Measurements from ENCODE around the gene MED29.

MED29 gene

DNA sequence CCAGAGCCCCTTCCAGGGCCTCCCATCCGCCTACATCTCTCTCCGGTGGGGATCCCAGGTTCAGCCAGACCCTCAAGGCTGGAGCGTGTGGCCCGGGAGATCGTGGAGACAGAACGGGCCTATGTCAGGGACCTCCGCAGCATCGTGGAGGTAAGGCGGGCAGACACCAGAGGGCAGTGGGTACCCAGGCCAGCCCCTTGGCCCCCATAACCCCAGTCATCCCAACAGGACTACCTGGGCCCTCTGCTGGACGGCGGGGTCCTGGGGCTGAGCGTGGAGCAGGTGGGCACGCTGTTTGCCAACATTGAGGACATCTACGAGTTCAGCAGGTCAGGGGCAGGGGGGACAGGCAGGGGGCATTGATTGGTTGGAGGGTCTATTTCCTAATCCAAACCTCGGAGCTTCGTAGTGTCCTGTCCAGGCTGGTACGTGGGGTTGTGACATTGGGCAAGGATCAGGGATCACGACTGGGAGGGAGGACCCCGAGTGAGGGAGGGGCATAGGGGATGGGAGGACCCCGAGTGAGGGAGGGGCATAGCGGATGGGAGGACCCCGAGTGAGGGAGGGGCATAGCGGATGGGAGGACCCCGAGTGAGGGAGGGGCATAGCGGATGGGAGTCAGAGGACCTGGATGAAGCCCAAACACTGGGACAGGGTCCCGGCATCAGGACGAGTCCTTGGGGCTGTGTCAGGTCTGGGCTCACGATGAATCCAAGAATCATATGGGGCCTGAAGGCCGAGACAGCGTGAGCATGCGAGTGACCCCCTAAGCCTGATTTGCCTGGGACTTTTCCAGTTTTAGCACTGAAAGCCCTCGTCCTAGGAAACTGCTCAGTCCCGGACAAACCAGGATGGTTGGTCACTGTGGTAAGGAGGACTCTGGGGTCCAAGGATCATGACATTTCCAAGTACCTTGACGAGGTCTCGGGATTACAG is 24.2 kb downstream of the MED29 start:
- H3K36me3 ChIP-seq = peaks cover 59% of the 10 kb centered on the region
- no peak for TF ChIP-seq Cebpa-rat (IDR thresholded peaks at IDR 0.05)

DNA sequence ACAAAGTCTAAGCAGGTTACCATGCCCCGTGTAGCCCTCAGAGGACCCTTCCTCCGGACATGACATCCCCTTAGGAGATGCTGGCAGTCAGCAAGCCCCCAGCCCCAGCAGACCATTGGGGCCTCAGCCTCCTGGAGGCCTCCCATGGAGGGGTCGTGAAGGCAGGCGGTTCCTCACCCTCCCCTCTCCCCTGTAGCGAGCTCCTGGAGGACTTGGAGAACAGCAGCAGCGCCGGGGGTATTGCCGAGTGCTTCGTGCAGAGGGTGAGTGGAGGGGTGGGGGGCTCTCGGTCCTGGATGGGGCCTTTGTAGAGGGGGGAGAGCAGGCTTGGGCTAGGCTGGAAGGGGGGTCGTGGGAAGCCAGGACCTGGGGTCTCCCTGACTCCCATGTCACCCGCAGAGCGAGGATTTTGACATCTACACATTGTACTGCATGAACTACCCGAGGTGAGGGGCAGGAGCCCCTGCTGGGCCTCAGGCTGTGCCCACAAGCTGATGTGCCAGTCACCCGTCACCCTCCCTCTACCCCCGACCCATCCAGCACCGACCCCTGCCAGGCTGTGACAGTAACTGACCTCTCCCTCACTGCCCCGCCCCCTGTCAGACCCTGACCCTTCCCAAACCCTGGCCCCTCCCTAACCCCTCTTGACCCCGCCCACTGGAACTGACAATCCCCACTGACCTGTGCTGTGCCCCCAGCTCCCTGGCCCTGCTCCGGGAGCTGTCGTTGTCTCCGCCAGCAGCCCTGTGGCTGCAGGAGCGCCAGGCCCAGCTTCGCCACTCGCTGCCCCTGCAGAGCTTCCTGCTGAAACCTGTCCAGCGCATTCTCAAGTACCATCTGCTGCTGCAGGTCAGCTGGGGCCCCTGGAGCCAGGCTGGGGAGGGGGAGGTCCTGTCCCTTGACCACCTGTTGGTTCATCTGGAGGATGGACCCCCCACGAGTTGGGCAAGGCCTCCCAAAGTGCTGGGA is 25.3 kb downstream of the MED29 start:
- TF ChIP-seq Cebpa-rat (IDR thresholded peaks at IDR 0.05) = no peak
- Histone ChIP-seq H3K27me3 (no peaks in the 10 kb centered on the region), H3K36me3 (peaks cover 70% of the 10 kb centered on the region), H3K4me1 (peaks cover 29% of the 10 kb centered on the region), H3K4me3 (no peak overlapping the region), H3K9ac (peak overlapping the region; percentile 34; the same call in 1 of the 2 replicates), H3K27ac (no peak overlapping the region), H3K4me2 (no peak overlapping the region), H4K20me1 (peaks cover 34% of the 10 kb centered on the region), H3K9me3 (no peaks in the 10 kb centered on the region)

More for the DNA sequence above, 24.2 kb downstream of the MED29 start:
- Histone ChIP-seq H3K9ac (peak overlapping the region; percentile 98), H4K20me1 (peaks cover 34% of the 10 kb centered on the region), H3K27me3 (no peaks in the 10 kb centered on the region), H3K27ac (peak overlapping the region; percentile 99), H3K4me3 (peak overlapping the region; percentile 96), H3K9me3 (no peaks in the 10 kb centered on the region), H3K4me2 (peak overlapping the region; percentile 94), H3K4me1 (peaks cover 40% of the 10 kb centered on the region)

- Histone ChIP-seq H3K27me3 (no peaks in the 10 kb centered on the region), H3K4me2 (no peak overlapping the region), H3K4me3 (no peak overlapping the region), H3K4me1 (peaks cover 27% of the 10 kb centered on the region), H4K20me1 (peaks cover 35% of the 10 kb centered on the region), H3K9me3 (no peaks in the 10 kb centered on the region), H3K27ac (no peak overlapping the region), H3K36me3 (peaks cover 81% of the 10 kb centered on the region), H3K9ac (no peak overlapping the region)
- no peak for TF ChIP-seq Cebpa-rat (IDR thresholded peaks at IDR 0.05)
Measured at GRCh38 chr19:39417463-39418181, 26.4 kb downstream of the MED29 start.

- Histone ChIP-seq H4K20me1 (peaks cover 45% of the 10 kb centered on the region), H3K4me1 (peaks cover 23% of the 10 kb centered on the region), H3K27me3 (no peaks in the 10 kb centered on the region), H3K9me3 (no peaks in the 10 kb centered on the region), H3K9ac (no peak overlapping the region), H3K4me3 (no peak overlapping the region), H3K27ac (no peak overlapping the region), H3K4me2 (no peak overlapping the region), H3K36me3 (peaks cover 95% of the 10 kb centered on the region)
- TF ChIP-seq Cebpa-rat (IDR thresholded peaks at IDR 0.05) = no peak
Measured at GRCh38 chr19:39419003-39419402, 27.8 kb downstream of the MED29 start.

- no peak overlapping the region for H3K4me3 ChIP-seq
- TF ChIP-seq Cebpa-rat (IDR thresholded peaks at IDR 0.05) = no peak
- H3K9ac ChIP-seq = no peak overlapping the region
- peaks cover 45% of the 10 kb centered on the region for H4K20me1 ChIP-seq
- H3K4me2 ChIP-seq = no peak overlapping the region
- no peaks in the 10 kb centered on the region for H3K27me3 ChIP-seq
- H3K9me3 ChIP-seq = no peaks in the 10 kb centered on the region
- peaks cover 6% of the 10 kb centered on the region for H3K4me1 ChIP-seq
- H3K27ac ChIP-seq = no peak overlapping the region
- H3K36me3 ChIP-seq = peaks cover 100% of the 10 kb centered on the region
Measured at GRCh38 chr19:39420769-39421168, 29.6 kb downstream of the MED29 start.

GRCh38 chr19:39422020-39422419 is 30.8 kb downstream of the MED29 start:
- Histone ChIP-seq H3K27ac (no peak overlapping the region), H3K36me3 (peaks cover 96% of the 10 kb centered on the region), H3K4me3 (no peak overlapping the region), H3K9me3 (no peaks in the 10 kb centered on the region), H3K9ac (no peak overlapping the region), H3K4me2 (no peak overlapping the region), H3K4me1 (no peaks in the 10 kb centered on the region), H3K27me3 (no peaks in the 10 kb centered on the region), H4K20me1 (peaks cover 42% of the 10 kb centered on the region)
- TF ChIP-seq Cebpa-rat (IDR thresholded peaks at IDR 0.05) = no peak

DNA sequence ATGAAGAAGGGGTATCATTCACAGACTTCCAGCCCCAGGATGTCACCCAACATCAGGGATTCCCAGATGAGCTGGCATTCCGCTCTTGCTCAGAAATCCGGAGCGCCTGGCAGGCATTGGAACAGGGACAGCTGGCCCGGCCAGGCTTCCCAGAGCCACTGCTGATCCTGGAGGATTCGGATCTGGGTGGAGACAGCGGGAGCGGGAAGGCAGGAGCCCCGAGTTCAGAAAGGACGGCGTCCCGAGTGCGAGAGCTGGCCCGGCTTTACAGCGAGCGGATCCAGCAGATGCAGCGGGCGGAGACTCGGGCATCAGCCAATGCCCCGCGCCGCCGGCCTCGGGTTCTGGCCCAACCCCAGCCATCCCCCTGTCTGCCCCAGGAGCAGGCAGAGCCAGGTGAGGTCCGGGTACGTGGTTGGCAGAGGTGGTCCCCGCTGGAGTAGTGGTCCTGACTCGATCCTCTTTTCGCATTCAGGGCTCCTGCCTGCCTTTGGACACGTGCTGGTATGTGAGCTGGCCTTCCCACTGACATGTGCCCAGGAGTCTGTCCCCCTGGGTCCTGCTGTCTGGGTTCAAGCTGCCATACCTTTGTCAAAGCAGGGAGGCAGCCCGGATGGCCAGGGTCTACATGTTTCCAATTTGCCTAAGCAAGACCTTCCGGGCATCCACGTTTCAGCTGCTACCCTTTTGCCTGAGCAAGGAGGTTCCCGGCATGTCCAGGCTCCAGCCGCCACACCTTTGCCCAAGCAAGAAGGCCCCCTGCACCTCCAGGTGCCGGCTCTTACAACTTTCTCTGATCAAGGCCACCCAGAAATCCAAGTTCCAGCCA is 32.3 kb downstream of the MED29 start:
- Histone ChIP-seq H3K27ac (no peak overlapping the region), H3K9ac (no peak overlapping the region), H3K4me3 (no peak overlapping the region), H3K9me3 (no peaks in the 10 kb centered on the region), H3K36me3 (peaks cover 81% of the 10 kb centered on the region), H3K4me2 (no peak overlapping the region), H4K20me1 (peaks cover 41% of the 10 kb centered on the region), H3K27me3 (no peaks in the 10 kb centered on the region), H3K4me1 (0 out of 2 replicates have a peak, but pooled peaks cover 3% of the 10 kb centered on the region)
- TF ChIP-seq Cebpa-rat (IDR thresholded peaks at IDR 0.05) = no peak

GRCh38 chr19:39424934-39425333 is 33.8 kb downstream of the MED29 start:
- Histone ChIP-seq H3K4me2 (no peak overlapping the region), H4K20me1 (peaks cover 45% of the 10 kb centered on the region), H3K27ac (no peak overlapping the region), H3K4me3 (no peak overlapping the region), H3K9ac (no peak overlapping the region), H3K4me1 (0 out of 2 replicates have a peak, but pooled peaks cover 6% of the 10 kb centered on the region), H3K36me3 (peaks cover 67% of the 10 kb centered on the region), H3K9me3 (no peaks in the 10 kb centered on the region), H3K27me3 (no peaks in the 10 kb centered on the region)
- no peak for TF ChIP-seq Cebpa-rat (IDR thresholded peaks at IDR 0.05)
